PC-9 (cell line): ENCODE measurements around the gene BTN2A1. TPM values are rescaled to one million over a fixed set of nuclear protein-coding genes. Genes with fewer than 3 reads are reported as not detected.
"Not testable (repeated sequence)": the region's sequence is repeated elsewhere in the genome, so short reads cannot be mapped to it uniquely, and the experiment has no call there.

Source experiments
- BruUV-seq: library from RNA; stranded (reverse); fragments of 400-500 nt; replicated peaks from 2 replicates; lab custom pipeline; 2021; lab: Mats Ljungman, UMichigan
- CTCF ChIA-PET: fragments of 300-600 bp; sonication (Branson Sonifier 250); formaldehyde crosslinking; loops from one replicate; lab custom pipeline; 2022; ENCODE audit warnings: antibody characterized with exemption; lab: Charles Lee
- POLR2A ChIA-PET: fragments of 300-600 bp; sonication (Branson Sonifier 250); formaldehyde crosslinking; loops from one replicate; lab custom pipeline; 2022; ENCODE audit warnings: antibody characterized with exemption; ENCODE audit not compliant: unreplicated experiment; lab: Charles Lee
- DNase-seq, 2 experiments: peaks; one replicate each; pipeline versions ENCODE4 v3.0.0 to v3.0.0-alpha.2; 2015 to 2022; ENCODE audit warnings: mixed read lengths in 1 of 2
- H2AFZ ChIP-seq: fragments of 200-600 bp; sonication (generic); 2 replicates; pipeline ENCODE4 v1.8.1; 2017; ENCODE audit warnings: antibody characterized with exemption
- H3F3A ChIP-seq: fragments of 200-600 bp; sonication (generic); 2 replicates; pipeline ENCODE4 v1.8.1; 2017; ENCODE audit warnings: antibody characterized with exemption, mild to moderate bottlenecking, low read depth; ENCODE audit not compliant: insufficient read depth
- H3K27ac ChIP-seq: fragments of 200-600 bp; sonication (generic); 2 replicates; pipeline ENCODE4 v1.6.1; 2016; ENCODE audit warnings: mixed run types
- H3K27me3 ChIP-seq: fragments of 200-600 bp; sonication (generic); 2 replicates; pipeline ENCODE4 v1.6.1; 2016; ENCODE audit warnings: low read depth, mixed run types; ENCODE audit not compliant: insufficient read depth
- H3K36me3 ChIP-seq: fragments of 200-600 bp; sonication (generic); 2 replicates; pipeline ENCODE4 v1.6.1; 2016; ENCODE audit warnings: low read depth, mixed run types
- H3K4me1 ChIP-seq: fragments of 200-600 bp; sonication (generic); replicated peaks from 2 replicates; pipeline ENCODE4 v1.6.1; 2016; ENCODE audit warnings: mixed run types; ENCODE audit not compliant: insufficient read depth
- H3K4me2 ChIP-seq: fragments of 200-600 bp; sonication (generic); 2 replicates; pipeline ENCODE4 v1.6.1; 2017; ENCODE audit warnings: mixed run types
- H3K4me3 ChIP-seq: fragments of 200-600 bp; sonication (generic); 2 replicates; pipeline ENCODE4 v1.6.1; 2016; ENCODE audit warnings: mixed run types
- H3K79me2 ChIP-seq: fragments of 200-600 bp; sonication (generic); 2 replicates; pipeline ENCODE4 v1.6.1; 2017; ENCODE audit warnings: low read depth, mixed run types
- H3K9me2 ChIP-seq: fragments of 200-600 bp; sonication (generic); 2 replicates; pipeline ENCODE4 v1.8.1; 2017; ENCODE audit warnings: mild to moderate bottlenecking; ENCODE audit not compliant: insufficient read depth
- H3K9me3 ChIP-seq: fragments of 200-600 bp; sonication (generic); 2 replicates; pipeline ENCODE4 v1.8.1; 2016; ENCODE audit warnings: low read depth; ENCODE audit not compliant: insufficient read depth
- H4K20me1 ChIP-seq: fragments of 200-600 bp; sonication (generic); 2 replicates; pipeline ENCODE4 v1.8.1; 2017; ENCODE audit not compliant: insufficient read depth
- CTCF ChIP-seq: fragments of 200-600 bp; sonication (generic); conservative IDR thresholded peaks from 2 replicates; pipeline ENCODE4 v1.6.1; 2017; ENCODE audit warnings: mixed run types, antibody characterized with exemption, mild to moderate bottlenecking, moderate library complexity
- EZH2 ChIP-seq: fragments of 200-600 bp; sonication (generic); IDR thresholded peaks from 2 replicates; pipeline ENCODE4 v1.8.0; 2017; ENCODE audit warnings: antibody characterized with exemption, low read depth
- intact Hi-C: fragments of 100-400 bp; cut with micrococcal nuclease; formaldehyde crosslinking; loops from one replicate; pipeline ENCODE4 v1.10.0; 2022; ENCODE audit not compliant: unreplicated experiment
- total RNA-seq: library from RNA; stranded (reverse); gene quantifications from 2 replicates; pipeline ENCODE4 v1.2.3, GENCODE V29; 2021

BTN2A1 gene
- total RNA-seq, 1 experiment from 2014 or later, result 19.5 TPM

- POLR2A ChIA-PET, result no interaction called here
- H3K4me2 ChIP-seq, result peak overlapping the region; percentile 67
- H3K9me2 ChIP-seq, result no peaks in the 10 kb centered on the region
- BruUV-seq, result no TSS peak
- H3K9me3 ChIP-seq, result no peaks in the 10 kb centered on the region
- TF ChIP-seq EZH2 (no peak), CTCF (no peak)
- H3K4me3 ChIP-seq, result peak overlapping the region; percentile 72; the same call in 1 of the 2 replicates
- no peaks in the 10 kb centered on the region for H4K20me1 ChIP-seq
- no peak for DNase-seq
- H2AFZ ChIP-seq, result peak overlapping the region; percentile 99
- H3K79me2 ChIP-seq, result peaks cover 30% of the 10 kb centered on the region
- intact Hi-C loops, result loop anchor here (1.0 to 10.0 kb wide), 2 partner anchors 17 to 113 kb away; partner anchors contain the start of gene BTN3A3
- peaks cover 6% of the 10 kb centered on the region for H3K4me1 ChIP-seq
- H3K36me3 ChIP-seq, result peaks cover 14% of the 10 kb centered on the region; the same call in 1 of the 2 replicates
- no peaks in the 10 kb centered on the region for H3F3A ChIP-seq
- CTCF ChIA-PET, result no interaction called here
- H3K27me3 ChIP-seq, result no peaks in the 10 kb centered on the region
- peak overlapping the region; percentile 43; the same call in 1 of the 2 replicates for H3K27ac ChIP-seq
These were observed 420 bp upstream of the BTN2A1 start for GRCh38 chr6:26457264-26457805.

- no TSS peak for BruUV-seq
- POLR2A ChIA-PET, result no interaction called here
These were observed 1.5 kb downstream of the BTN2A1 start for GRCh38 chr6:26459023-26459810.

GRCh38 chr6:26461353-26461752 lies 3.6 kb downstream of the BTN2A1 start:
- H2AFZ ChIP-seq, H4K20me1 ChIP-seq, H3K27me3 ChIP-seq, BruUV-seq, H3K9me2 ChIP-seq, H3K9me3 ChIP-seq, H3K4me1 ChIP-seq, POLR2A ChIA-PET, H3K27ac ChIP-seq, H3F3A ChIP-seq, intact Hi-C loops, H3K4me2 ChIP-seq, DNase-seq, H3K4me3 ChIP-seq, CTCF ChIA-PET: not testable (repeated sequence)
- Histone ChIP-seq H3K79me2 (peaks cover 30% of the 10 kb centered on the region), H3K36me3 (peaks cover 33% of the 10 kb centered on the region)

More at GRCh38 chr6:26459023-26459810, 1.5 kb downstream of the BTN2A1 start:
- no peak for DNase-seq
- CTCF ChIA-PET, result no interaction called here
- H3K79me2 ChIP-seq, result peaks cover 30% of the 10 kb centered on the region
- H3K9me3 ChIP-seq, result no peaks in the 10 kb centered on the region
- no peak overlapping the region for H3K4me3 ChIP-seq
- H3K36me3 ChIP-seq, result peaks cover 22% of the 10 kb centered on the region
- no peaks in the 10 kb centered on the region for H4K20me1 ChIP-seq
- no peaks in the 10 kb centered on the region for H3K27me3 ChIP-seq
- no peaks in the 10 kb centered on the region for H3F3A ChIP-seq
- intact Hi-C loops, result loop anchor here (10.0 kb wide), 1 partner anchor 114 kb away; no protein-coding TSS in a partner anchor
- H3K4me2 ChIP-seq, result peak overlapping the region; percentile 67
- no peaks in the 10 kb centered on the region for H3K9me2 ChIP-seq
- H2AFZ ChIP-seq, result no peak overlapping the region
- no peak overlapping the region for H3K27ac ChIP-seq
- no peak for TF ChIP-seq EZH2
- TF ChIP-seq CTCF, result no peak
- peaks cover 6% of the 10 kb centered on the region for H3K4me1 ChIP-seq
